Renal pelvis (tissue), 4 donors: ENCODE data around the gene STEAP2. TPM values are rescaled to one million over a fixed set of nuclear protein-coding genes. Genes with fewer than 3 reads are reported as not detected.
"Not testable (repeated sequence)": the region's sequence is repeated elsewhere in the genome, so short reads cannot be mapped to it uniquely, and the experiment has no call there.

ENCODE experiments used
- DNase-seq: peaks from one replicate; pipeline ENCODE4 v3.0.0-alpha.2; 2013
- polyA plus RNA-seq, 3 donors: library from polyadenylated mRNA; unstranded; fragments of 120-200 nt; gene quantifications; one replicate each; pipeline ENCODE4 v1.2.1, GENCODE V29; 2013; ENCODE audit not compliant: insufficient read length in 3 of 3

Gene STEAP2
- polyA plus RNA-seq, 3 donors: 11.3 to 18.9 (median 15.5) TPM

DNA sequence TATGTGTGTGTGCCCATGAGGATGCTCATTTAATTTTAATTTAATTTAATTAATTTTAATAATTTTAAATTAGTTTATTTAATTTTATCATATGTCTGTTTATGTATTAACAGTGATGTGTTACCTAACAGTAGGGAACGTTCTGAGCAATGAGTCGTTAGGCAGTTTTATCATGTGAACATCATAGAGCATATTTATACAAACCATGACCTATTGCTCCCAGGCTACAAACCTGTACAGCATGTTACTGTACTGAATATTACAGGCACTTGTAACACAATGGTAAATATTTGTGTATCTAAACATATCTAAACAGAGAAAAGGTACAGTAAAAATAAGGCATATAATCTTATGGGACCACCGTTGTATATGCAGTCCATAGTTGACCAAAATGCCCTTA is 19.8 kb downstream of the STEAP2 start:
- DNase-seq: no peak

DNA sequence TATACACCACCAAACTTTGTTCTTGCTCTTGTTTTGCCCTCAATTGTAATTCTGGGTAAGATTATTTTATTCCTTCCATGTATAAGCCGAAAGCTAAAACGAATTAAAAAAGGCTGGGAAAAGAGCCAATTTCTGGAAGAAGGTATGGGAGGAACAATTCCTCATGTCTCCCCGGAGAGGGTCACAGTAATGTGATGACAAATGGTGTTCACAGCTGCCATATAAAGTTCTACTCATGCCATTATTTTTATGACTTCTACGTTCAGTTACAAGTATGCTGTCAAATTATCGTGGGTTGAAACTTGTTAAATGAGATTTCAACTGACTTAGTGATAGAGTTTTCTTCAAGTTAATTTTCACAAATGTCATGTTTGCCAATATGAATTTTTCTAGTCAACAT is 20.9 kb downstream of the STEAP2 start:
- no peak for DNase-seq

DNA sequence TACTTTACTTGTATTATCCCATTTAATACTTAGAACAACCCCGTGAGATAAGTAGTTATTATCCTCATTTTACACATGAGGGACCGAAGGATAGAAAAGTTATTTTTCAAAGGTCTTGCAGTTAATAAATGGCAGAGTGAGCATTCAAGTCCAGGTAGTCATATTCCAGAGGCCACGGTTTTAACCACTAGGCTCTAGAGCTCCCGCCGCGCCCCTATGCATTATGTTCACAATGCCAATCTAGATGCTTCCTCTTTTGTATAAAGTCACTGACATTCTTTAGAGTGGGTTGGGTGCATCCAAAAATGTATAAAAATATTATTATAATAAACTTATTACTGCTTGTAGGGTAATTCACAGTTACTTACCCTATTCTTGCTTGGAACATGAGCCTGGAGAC is 22.0 kb downstream of the STEAP2 start:
- DNase-seq: no peak

DNA sequence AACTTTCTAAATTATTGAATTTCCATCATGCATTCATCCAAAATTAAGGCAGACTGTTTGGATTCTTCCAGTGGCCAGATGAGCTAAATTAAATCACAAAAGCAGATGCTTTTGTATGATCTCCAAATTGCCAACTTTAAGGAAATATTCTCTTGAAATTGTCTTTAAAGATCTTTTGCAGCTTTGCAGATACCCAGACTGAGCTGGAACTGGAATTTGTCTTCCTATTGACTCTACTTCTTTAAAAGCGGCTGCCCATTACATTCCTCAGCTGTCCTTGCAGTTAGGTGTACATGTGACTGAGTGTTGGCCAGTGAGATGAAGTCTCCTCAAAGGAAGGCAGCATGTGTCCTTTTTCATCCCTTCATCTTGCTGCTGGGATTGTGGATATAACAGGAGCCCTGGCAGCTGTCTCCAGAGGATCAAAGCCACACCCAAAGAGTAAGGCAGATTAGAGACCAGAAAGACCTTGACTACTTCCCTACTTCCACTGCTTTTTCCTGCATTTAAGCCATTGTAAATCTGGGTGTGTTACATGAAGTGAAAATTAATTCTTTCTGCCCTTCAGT is 25.3 kb downstream of the STEAP2 start:
- no peak for DNase-seq

DNA sequence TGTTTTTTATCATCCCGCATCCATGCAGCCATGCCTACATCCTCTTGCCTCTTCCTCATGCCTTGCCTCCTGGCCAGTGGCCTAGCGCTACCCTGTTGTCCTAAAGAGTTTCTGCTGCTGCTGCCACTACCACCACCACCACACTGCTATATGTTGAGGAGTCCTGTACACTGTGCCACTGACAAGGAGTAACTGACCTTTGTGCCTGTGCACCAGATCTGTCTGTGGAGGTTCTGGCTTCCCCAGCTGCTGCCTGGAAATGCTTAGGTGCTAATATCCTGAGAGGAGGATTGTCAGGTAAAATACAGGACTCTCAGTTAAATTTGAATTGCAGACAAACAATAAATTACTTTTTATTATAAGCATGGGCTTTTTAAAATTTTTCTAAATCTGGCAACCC is 26.5 kb downstream of the STEAP2 start:
- no peak for DNase-seq

DNA sequence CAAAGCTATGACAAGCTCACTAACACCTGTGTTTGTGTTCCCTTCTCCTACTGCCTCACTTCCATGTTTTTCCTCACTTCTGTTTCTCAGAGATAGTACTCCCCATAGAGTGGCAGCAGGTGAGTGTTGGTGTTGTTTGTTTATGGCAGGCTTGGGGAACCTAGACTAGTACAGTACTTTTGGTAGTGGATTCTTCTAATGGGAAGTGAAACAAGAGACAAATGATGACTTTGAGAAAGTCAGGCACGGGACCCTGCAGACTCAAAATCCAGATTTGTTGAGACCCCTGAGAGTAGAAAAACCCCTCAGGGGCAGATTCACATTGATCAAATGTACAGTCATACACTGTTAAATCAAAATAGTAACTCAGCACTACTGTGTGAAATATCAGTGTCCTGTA is 27.0 kb downstream of the STEAP2 start:
- DNase-seq: no peak

DNA sequence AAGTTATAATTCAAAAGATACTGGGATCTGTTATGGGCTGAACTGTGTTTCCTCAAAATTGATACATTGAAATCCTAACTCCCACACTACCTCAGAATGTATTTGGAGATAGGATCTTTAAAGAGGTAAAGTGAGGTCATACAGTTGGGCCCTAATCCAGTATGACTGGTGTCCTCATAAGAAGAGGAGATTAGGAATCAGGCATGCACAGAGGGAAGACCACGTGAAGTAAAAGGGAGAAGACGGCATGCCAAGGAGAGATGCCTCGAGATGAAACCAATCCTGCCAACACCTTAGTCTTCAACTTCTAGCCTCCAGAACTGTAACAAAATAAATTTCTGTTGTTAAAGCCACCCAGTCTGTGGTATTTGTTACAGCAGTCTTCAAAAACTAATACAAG is 27.5 kb downstream of the STEAP2 start:
- no peak for DNase-seq

DNA sequence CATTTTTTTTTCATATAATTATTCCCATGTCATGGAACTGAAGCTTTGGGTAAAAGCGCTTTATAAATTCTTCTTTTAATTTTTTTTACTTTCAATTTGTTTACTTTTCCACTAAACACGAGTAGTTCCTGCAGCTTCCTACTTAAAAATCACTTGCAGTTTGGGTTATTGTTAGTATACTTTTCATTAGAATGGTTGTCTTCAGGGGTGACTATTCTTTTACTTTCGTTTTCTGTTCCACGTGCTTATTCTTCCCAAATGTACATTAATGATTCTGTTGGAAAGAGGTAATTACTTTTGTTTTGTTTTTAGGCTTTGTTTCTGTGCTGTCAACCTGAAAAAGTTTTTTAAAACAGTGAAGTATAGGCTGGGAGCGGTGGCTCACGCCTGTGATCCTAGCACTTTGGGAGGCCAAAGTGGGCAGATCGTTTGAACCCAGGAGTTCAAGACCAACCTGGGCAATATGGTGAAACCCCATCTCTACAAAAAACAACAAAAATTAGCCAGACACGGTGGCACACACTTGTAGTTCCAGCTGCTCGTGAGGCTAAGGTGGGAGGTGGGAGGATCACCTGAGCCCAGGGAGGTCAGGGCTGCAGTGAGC is 28.2 kb downstream of the STEAP2 start:
- DNase-seq: no peak

DNA sequence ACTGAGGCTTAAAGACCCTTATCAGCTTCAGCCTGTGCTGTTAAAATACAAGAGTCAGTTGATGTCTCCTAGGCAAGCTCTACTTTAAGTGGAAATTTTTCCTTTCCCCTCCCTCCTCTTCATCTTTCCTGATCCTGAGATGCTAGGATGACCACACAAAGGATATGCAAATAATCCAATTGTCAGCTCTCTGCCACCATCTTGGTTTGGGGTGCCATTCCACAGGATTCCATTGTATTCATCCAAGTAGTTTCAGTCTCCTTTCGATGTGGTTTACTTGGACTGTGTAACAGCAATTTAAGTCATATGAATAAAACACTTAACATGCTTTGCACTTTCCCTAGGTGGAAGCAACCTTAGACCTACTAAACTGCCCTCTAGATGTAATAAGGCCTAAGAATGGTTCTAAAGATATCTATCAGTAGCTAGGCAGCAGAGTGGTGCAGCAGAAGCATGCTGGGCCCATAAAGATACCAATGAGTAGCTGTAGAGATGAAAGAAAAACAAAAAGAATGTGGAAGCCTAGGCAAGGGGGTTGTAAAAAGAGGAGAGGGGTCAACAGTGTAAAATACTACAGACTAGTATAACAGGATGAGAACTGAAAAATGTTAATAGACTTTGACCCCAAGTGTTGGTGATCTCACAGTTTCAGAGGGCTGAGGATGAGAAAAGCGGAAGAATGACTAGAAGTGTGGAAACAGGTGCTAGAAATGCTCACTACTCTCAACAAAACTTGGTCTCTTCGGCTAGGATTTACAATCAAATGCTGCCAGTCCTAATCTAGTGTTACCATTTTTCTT is 31.0 kb downstream of the STEAP2 start:
- no peak for DNase-seq

DNA sequence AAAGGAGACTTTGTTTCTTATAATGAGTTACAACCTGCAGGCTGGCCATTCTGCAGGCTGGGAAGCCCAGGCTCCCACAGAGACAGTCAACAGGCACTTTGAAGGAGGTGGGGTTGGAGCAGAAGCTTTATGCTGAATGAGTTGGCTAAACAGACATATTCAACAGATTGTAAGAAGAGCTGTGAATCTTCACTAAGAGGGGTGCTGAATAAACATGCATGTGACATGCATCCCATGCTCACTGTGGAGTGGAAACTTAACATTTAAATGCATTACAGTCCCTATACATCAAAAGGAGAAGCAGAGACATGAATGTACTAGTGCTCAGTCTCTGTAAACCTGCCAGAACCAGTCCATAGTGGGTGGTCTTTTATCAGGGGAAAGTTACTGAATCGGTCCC is 32.0 kb downstream of the STEAP2 start:
- no peak for DNase-seq

DNA sequence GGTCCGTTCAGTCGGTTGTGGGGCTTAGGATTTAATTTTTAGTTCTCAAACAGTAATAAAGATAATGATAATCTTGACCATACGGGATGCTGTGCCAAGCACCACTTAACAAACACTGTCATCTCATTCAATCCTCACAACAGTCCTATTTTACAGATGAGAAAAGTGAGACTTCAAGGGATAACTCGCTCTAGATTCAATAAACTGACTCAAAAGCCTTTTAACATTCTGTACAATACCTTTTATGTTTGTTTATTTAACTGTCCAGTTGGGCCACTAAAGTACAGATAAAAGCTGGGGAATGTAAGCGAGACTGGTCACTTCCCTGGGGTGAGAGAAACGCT is 33.0 kb downstream of the STEAP2 start:
- DNase-seq: no peak

DNA sequence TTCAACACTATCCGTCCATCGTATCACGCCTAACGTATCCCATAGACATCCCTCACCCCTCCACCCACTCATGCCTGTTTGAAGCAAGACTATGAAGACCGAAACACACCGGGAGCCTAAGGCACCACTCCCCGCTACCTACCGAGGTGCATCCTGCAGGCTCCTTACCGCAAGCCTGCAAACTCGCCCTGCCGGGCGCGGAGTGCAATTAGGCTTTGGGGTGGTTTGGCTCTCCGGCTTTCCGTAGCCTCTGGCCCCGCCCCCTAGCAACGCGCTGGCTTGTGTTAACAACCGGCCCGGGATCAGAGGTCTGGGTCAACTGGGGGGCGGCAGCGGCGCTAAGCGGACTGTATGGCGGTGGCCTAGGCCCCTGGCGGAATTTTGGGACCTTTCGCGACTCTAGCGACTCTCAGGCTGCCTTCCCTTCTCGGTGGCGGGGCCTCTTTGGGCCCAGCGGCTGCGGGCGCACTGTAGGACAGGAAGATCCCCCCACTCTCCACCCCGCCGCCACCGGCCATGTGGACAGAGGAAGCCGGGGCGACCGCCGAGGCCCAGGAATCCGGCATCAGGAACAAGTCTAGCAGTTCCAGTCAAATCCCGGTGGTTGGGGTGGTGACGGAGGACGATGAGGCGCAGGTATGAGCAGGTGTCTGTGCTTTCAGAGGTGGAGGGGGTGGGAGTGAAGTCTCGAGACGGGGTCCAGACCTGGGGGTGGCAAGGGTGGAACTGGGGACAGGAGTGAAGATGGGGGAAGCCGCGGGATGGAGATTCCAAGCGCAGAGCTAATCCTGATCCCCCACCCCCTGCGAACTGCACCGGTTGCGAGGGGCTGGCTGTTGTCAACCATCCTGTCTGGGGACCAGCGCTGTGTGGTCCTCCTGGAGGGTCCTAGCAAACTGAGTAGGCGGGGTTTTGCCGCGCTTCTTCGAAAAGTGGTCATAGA is 33.6 kb downstream of the STEAP2 start, which contains the start of gene CFAP69:
Gene CFAP69 (plus strand): TSS at position 266 of the 943 bp plus-strand sequence. CDS start 251 bp downstream, at position 517.
- DNase-seq: peak; percentile 91

DNA sequence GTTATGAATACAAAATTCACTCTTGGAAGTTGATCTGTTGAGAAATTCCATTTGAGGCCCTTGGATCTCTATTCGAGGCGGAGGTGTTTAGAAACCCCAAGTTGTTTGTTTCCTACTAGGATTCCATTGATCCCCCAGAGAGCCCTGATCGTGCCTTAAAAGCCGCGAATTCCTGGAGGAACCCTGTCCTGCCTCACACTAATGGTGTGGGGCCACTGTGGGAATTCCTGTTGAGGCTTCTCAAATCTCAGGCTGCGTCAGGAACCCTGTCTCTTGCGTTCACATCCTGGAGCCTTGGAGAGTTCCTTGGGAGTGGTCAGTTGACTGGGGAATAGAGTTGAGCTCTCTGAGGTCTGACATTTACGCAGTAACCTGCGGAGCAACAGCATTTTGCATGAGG is 34.6 kb downstream of the STEAP2 start:
- DNase-seq: no peak

DNA sequence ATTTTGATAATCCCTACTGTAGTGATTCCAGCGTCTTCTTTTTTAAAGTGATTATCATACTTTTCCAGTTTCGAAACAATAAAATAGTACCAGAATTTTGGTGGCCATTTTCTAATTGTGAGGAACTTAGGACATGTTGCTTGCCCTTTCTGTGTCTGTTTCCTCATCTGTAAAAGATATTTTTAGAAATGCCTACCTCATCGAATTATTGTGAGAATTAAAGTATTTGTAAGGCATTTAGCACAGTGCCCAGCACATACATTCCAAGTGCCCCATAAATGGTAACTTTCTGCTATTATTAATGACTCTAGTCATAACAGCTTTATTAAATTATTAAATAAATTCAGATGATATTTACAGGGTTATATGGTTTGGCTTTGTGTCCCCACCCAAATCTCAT is 37.2 kb downstream of the STEAP2 start:
- DNase-seq: no peak

DNA sequence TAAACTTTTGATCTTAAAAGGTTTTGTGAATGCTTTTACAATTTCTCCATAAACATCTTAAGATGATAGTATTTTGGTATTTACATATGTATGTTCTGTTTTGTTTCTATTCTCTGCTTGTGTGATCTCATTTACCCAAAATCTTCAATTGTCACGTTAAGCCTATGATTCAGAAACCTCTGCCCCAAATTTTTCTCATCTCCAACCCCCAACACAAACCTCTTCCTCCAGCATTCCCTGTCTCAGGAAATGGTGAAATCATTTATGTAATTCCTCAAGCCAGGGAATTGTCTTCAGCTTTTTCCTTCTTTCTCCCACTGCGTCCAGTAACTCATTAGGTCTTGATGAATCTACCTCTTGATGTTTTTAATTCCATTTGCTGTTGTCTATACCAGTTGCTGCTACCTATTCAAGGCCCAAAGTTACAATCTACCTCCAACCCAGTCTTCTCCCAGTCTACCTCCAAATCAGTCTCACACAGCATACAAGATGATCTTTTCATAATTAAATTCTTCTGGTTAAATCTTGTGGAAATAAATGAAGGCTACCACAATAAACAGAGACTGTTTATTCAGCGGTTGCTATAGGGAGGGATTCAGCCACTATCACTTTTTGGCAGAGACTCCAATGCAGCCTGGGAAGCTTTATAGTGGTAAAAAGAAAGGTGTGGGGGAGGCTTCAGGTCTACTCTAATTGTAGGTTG is 39.2 kb downstream of the STEAP2 start:
- DNase-seq: no peak

DNA sequence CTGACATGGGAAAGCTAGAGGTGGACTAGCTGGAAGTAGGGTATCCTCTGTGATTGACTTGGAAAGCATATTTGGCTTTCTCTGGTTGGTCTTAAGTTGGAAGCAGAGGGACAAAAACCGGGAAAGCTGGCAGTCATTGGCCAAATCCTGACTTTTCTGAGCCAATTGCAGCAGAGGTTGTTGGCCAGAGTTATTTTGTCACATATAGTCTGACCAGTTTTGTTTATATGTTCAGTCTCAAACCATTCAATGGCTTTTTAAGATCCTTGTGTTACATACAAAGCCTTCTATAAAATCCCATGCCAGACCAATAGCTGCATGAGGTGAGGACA is 39.7 kb downstream of the STEAP2 start:
- no peak for DNase-seq

DNA sequence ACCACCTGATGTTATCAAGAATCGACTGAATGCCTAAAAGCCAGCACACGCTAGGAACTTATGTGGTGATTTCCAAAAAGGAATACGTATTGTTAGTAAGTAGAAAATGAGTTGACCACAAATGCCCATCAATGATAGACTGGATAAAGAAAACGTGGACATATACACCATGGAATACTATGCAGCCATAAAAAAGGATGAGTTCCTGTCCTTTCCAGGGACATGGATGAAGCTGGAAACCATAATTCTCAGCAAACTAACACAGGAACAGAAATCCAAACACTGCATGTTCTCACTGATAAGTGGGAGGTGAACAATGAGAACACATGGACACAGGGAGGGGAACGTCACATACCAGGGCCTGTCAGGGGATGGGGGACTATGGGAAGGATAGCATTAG is 44.5 kb downstream of the STEAP2 start:
- not testable (repeated sequence) for DNase-seq

DNA sequence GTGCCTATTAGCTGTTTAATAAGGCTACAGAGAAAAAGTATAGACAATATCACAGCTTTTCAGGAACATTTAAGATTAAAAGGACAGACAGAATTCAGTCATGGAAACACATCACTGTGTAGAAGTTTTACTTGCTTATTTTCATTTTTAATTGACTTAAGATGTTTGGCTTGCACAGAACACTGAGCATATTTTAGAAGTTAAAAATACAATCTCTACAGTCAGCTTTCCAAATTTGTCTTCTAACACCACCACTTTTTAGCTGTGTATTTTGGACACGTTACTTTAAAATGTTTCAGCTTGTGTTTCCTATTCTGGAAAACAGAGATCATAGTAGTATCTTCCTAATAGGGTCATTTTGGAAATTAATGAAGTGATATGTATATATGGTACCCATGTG is 45.2 kb downstream of the STEAP2 start:
- no peak for DNase-seq

DNA sequence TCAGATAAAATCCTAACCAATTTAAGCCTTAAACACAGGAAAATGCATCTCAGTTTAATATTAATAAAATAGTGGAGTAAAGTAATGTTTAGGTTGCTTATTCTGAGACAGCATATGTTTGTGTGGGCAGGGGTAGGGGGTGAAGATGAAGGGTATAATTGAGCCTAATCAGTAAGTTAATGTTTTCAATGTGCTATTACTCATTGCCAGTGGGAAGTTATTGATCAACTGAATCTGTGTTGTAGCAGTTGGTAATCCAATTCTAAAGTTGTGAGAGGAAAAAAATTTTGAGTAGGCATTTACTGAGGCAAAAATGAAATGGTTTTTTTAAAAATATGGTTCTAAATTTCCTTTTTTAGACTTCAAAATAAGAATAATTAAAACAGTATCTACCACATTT is 49.9 kb downstream of the STEAP2 start:
- DNase-seq: no peak

DNA sequence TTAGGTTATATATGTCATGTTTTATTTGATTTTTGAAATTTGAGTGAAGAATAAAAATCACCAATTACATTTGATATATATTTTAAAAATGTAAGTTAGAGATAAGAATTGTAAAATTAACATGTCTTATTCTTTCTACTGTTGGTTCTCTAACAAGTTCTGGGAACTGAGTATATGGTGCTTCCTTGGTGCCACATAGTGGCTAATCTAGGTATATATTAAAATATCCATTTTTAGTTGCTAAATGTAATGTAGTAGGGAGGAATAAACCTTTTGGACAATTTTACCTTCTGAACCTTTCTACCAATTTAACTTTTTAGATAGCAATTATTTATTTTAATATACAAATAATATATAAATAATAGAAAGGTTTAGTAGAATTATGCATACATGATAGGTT is 50.9 kb downstream of the STEAP2 start:
- peak; percentile 11 for DNase-seq

DNA sequence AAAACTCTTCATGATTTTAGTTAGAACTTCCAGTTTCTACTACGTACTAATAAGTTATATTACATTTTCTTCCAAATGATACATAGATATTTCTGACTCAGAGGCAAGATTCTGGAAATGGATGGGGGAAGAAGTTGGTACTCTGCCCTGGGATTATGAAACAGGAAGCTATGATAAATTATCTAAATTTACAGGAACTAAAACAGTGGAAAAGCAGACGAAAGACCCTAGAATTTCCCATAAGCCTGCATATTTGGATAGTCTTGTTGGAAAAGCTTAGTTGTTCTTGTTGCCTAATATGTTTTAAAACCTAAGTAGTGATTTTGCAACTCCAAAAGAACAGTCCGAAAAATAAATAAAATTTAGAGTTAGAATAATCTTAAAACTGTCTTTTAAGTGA is 55.3 kb downstream of the STEAP2 start:
- no peak for DNase-seq
